GM12872 (cell line): ENCODE results near the gene PAK4.

Experiments used
- TF ChIP-seq, protein P1 (sequence below): IDR thresholded peaks from 3 replicates; pipeline ENCODE4 v1.5.1; 2011; ENCODE audit warnings: low read depth, mild to moderate bottlenecking, low read length, moderate library complexity; ENCODE audit not compliant: insufficient read depth

The PAK4 gene

DNA sequence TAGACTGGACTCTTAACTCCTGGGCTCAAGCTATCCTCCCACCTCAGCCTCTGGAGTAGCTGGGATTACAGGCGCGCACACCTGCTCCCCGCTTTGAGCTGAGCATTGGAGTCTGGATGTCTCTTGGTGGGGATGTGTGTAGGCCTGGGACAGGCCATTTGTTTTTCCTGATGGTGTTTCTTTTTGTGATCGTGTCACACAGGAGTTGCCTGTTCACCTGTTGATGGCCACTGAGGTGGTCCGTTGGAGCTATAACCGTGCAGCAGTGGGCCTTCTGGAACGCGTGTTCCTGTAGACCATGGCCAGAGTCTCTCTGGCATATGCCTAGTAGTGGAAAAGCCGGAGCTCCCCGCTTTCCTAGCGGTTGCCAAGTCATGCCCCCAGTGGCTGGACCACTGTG lies 3.5 kb downstream of the PAK4 start:
- TF ChIP-seq, protein P1, sequence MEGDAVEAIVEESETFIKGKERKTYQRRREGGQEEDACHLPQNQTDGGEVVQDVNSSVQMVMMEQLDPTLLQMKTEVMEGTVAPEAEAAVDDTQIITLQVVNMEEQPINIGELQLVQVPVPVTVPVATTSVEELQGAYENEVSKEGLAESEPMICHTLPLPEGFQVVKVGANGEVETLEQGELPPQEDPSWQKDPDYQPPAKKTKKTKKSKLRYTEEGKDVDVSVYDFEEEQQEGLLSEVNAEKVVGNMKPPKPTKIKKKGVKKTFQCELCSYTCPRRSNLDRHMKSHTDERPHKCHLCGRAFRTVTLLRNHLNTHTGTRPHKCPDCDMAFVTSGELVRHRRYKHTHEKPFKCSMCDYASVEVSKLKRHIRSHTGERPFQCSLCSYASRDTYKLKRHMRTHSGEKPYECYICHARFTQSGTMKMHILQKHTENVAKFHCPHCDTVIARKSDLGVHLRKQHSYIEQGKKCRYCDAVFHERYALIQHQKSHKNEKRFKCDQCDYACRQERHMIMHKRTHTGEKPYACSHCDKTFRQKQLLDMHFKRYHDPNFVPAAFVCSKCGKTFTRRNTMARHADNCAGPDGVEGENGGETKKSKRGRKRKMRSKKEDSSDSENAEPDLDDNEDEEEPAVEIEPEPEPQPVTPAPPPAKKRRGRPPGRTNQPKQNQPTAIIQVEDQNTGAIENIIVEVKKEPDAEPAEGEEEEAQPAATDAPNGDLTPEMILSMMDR, result no peak

- TF ChIP-seq, protein P1, result no peak
Measured at GRCh38 chr19:39130337-39131254, 5.0 kb downstream of the PAK4 start.

DNA sequence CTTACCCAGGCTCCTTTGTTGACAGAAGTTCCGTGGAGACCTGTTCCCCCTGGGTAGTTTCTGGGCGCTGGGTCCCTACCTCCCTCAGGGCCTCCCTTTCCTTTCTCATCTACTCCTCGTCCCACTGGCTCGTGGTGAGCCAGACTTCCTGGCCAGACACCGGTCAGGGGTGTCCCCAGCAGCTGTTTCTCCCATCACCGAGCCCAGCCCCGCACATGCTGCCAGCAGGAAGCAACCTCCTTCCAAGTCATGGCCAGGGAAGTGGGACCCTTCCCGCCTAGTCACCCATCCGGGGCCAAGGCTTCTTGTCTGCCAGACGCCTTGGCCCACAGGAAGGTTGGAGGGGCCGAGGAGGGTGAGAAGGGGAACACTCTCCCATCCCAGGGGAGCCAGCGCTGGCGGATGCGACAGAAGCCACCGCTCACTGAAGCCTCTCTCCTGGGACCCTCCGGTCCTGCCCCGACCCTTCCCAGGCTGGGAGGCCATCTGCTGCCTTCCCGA lies 5.7 kb downstream of the PAK4 start:
- TF ChIP-seq, protein P1, result no peak

DNA sequence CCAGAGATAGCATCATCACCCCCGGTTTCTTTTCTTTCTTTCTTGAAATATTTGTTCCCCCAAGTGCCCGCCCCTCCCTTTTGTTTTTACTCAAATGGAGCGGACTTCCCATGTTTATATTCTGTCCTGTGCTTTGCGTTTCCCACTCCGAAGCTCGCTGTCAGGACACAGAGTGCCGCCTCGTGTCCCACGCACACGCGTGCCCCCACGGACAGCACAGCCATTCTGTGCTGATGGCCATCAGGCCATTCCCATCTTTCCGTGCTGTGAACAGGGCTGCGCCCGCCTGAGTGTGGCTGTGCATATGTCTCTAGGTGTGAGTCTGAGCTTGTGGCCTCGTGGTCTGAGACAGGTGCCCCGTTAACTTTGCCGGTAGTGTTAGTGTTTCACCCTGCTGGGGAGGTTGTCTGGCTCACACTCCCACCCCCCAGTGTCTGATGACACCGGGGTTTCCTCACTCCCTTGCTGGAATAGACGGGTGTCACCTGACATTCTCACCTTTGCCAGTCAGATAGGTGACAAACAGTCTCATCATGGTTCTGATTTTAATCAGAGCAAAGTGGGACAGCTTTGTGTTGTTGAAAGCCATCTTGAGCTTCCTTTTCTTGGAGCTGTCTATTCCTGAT lies 6.9 kb downstream of the PAK4 start:
- TF ChIP-seq, protein P1, result no peak

- TF ChIP-seq, protein P1, result no peak
Measured at GRCh38 chr19:39133431-39134270, 8.1 kb downstream of the PAK4 start.

GRCh38 chr19:39135701-39136100 lies 10.1 kb downstream of the PAK4 start:
- TF ChIP-seq, protein P1, result no peak

- TF ChIP-seq, protein P1, result no peak
Measured at GRCh38 chr19:39136225-39136940, 10.8 kb downstream of the PAK4 start.
